Femur (tissue), 1 donor: ENCODE measurements around the gene ABCA13.
A peak's percentile ranks its signal among the peaks of the same experiment; 100 is the strongest.

ENCODE experiments used
- DNase-seq: peaks from one replicate; pipeline ENCODE4 v3.0.0-alpha.2; 2017

The ABCA13 gene

DNA sequence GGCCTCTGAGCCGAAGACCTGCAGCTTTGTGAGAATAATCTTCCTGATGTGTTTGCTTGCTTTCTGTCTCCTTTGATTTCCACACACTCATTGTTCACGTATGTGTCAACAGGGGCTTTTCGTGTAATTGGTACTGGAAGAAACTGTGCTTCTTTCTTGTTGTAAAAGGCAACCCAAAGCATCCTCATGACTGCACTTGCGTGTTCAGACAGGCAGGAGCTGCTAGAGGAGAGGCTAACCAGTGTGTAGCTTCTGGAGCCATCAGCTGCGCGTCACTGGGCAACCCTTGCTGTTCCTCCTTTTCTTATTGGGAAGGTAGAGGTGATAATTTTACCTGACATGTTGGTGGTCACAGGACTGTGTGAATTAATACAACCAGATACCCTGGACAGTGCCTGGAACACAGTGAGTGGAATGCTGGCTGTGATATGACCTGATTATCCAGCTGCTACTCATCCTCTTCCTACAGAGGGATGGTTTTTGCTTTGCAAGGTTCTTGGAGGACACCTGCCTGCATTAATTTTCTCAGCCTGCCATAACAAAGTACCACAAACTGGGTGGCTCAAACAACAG lies 213.0 kb downstream of the ABCA13 start:
- no peak for DNase-seq

DNA sequence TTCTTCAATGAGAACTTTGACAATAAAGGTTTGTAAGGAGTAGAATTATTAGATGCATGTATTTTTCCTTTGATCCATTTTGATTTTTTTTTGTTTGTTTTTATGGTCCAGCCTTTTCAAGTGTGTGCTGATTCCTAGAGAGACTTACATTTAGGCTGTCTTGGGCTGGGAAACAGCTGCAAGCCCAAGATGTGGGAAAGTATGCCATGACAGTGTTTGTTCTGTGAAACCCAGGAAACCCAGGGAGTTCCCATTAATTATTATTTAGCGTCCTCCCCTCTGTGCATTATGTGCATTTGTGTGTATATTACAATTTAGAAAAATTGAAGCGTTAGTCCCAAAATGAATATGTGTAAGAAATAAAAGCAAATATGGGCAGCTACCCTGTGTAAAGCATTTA lies 216.7 kb downstream of the ABCA13 start:
- DNase-seq = no peak

DNA sequence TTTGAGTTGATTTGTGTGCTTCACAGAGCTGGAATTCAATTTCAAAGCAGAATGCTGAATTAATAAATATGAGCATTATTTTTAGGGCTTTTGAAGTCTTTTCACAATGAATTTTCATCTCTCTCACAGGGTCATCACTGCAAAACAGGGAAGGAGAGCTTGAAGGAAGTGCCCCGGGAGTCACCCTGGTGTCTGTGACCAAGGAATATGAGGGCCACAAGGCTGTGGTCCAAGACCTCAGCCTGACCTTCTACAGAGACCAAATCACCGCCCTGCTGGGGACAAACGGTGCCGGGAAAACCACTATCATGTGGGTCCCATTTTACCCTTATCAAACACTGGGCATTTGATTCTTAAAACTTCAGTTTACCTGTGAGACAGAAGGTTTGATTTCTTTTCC lies 217.7 kb downstream of the ABCA13 start:
- no peak for DNase-seq

DNA sequence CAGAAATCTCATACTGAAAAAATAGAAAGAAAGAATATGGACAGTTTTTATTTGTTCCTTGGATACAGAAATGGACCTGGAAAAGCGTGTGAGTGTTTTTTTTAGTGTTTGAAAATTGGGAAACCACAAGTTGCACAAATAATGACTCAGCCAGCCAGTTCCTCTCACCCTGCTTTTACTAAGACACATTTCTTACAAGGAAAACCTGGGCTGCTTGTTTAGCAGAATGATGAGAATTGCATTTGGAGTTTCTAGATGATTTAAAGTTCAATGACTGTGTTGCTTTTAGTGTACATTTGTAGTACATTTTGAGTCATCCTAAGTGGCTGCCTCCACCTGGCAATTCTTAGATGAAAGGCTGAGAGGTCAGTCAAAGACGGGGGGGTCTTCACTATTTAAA lies 218.7 kb downstream of the ABCA13 start:
- no peak for DNase-seq

DNA sequence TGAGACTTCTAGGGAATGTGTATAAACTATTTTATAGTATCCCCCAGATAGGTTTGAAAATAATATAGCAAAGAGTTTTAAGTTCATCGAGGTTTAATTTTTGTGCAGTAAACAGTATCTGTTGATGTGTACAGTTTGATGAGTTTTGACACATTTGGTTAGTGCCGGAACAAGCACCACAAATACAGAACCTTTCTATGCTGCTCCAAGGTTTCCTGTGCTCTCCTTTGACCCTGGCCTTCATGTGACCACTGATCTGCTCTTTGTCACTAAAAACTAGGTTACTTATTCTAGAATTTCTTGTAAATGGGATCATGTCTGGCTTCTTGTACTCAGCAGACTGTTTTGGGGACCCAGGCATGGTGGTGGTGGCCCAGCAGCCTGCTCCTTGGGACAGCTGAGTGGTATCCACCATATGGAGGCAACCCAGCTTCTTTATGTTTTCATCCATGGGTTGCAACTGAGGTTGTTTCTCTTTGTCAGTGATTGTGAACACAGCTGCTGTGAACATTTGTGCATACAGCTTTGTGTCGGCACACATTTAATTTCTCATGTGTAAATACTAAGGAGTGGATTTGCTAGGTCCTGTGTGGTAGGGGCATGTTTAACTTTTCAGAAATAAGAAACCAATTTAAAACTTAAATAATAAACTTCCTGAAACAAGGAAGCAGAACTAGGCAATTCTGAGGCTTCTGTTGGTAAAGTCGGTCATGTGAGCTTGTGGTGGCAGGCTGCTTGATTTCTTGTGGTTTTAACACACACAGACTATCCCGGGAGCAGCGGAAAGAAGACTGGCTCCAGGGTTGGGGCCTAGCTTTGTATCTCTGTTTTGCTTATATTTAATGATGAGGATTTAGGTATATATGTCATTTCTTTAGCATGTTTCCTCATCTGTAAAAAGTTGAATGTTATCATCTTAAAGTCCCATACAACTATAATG lies 219.4 kb downstream of the ABCA13 start:
- peak; percentile 35 for DNase-seq

DNA sequence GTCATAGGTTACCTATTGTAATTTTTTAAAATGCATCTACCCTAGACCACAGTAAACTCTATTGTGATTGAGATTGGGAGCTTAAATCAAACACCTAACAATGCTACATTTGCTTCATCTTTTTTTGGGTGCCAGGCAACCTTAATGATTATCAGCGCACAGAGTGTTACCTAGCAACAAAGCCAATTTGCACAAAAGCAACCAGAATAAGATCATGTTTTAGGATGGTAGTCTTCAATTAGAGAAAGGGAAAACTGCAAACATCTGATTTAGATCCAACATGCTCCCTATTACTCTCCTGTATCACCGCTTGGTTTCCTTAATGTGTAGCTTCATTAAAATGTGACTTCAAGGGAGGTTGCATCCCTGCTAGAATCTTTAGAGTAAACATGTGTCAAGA lies 226.9 kb downstream of the ABCA13 start:
- DNase-seq = no peak

DNA sequence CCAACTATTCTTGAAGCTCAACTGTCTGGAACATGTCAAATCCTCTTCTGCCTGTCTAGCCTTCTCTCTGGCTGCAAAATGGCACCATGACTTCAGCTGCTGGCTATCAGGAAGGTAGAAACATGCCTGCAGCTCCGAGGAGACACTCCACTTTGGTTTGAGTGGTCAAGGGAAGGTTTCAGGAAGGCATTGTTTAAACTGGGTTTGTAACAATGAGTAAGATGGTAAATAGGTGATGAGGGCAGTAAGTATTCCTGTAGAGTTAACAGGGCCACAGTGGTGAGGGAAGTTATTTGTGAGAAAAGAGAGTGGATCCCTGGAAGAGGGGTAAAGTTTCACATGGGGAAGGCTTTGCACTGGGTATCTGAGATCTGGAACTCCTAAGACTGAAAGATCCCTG lies 231.5 kb downstream of the ABCA13 start:
- no peak for DNase-seq

DNA sequence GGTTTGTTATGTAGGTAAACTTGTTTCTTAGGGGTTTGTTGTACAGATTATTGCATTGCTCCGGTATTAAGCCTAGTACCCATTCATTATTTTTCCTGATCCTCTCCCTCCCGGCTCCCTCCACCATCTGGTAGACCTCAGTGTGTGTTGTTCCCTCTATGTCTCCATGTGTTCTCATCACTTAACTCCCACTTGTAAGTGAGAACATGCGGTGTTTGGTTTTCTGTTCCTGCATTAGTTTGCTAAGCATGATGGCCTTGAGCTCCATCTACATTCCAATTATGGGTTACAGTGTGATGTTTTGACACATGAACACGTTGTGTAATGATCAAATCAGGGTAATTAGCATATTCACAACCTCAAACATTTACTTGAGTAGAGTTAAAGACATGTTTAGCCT lies 237.5 kb downstream of the ABCA13 start:
- DNase-seq = no peak

DNA sequence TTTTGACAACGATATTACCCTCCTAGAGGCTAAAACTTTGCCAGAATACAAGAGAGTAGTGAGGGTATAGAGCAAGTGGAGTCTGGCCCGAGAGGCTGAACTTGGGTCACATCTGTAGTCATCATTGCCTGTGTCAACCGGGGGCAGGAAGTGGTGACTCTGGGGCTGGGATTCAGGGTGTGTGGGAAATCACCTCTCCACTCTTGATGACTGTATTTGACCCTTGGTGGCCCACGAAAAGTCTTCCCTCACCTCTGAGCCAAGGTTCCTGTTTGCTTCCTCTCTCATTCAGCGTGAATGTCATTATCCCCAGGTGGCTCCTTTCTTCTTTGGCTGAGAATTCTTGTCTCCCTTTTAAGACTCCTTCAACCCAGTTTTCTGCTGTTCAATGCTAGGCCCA lies 240.4 kb downstream of the ABCA13 start:
- no peak for DNase-seq

DNA sequence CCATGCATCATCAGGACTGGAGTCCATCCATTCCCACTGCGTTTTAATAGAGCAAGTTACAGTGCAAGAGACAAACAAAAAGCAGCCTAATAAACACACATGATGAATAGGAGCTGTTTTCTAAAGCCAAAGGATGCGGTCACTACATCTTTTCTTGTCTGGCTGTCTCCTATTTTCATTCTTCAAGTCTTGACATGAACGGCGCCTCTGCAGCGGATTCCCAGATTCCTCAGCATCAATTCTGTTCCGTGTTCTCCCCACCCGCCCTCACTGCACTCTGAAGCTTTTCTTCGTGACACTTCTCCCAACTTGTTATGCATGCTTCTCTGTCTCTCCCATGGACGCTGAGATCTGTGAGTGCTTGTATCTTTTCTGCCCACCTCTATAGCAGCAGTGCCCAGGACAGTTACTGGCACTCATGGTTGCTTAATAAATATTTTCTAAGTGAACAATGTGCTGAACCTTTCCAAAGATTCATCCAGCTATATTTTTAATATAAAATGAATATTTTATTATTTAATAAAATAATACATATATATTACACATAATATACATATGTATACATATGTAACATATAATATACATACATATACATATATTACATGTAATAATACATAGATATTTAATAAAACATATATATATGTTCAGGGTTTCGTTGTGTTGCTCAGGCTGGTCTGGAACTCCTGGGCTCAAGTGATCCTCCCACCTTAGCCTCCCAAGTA lies 242.9 kb downstream of the ABCA13 start:
- no peak for DNase-seq

DNA sequence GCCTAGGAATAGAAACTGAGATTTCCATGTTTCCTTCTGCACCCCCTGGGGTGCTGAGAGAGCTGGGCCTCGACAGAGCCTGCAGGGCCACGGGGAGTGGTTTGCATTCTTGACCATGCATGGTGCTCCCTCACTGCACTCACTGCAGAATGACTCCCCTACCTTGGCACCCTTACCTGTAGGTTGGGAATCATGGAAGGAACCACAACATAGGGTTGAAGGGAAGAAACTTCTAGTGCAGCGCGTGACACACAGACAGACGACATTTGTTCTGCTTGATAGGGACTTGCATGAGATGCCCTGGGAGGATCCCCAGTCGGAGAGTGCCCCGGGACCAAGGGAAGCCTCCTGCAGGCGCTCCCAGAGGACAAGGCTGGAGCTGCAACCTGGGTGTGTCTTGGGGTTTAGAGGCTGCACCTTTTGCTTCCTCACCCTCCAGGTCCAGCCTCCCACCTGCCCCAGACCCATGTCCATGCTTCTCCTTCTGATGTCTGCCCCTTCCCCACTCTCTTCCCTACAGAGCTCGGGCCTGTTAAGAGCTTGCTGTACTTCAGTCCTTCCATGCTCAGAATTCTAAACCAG lies 245.2 kb downstream of the ABCA13 start:
- DNase-seq = no peak

DNA sequence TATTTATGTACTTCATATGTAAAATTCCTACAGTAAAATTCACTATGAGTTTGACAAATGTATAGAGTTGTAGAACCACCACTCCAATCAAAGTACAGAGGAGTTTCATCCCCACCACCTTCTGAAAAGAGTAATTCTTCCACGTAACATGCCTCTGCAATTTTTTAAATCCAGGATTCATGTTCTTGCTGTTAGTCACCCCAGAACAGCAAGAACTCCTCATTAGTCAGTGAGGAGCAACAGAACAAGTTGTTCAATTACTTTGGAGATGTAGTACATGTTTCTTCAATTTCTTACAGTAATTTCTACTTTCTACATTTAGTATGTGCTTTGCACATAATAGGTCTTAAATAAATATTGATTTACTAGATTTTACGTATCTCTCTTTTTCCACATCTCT lies 248.1 kb downstream of the ABCA13 start:
- DNase-seq = no peak

DNA sequence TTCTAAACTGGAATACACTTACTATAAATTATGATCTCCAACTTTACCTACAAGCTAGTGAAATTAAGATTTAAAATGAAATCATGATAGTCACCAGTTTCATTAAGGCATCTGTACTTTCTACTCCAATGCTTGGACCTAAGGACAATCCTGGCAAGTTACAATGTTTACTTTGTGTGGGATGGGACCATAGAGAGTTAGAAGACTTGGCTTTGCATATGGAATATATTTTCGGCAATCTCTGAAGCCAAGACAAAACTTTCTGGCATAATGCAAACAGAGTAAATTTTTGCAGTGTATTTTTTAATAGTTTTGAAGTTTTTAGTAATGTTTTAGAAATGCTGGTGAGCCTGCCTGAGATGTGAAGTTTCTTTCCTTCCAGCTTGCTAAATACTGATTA lies 248.9 kb downstream of the ABCA13 start:
- no peak for DNase-seq

DNA sequence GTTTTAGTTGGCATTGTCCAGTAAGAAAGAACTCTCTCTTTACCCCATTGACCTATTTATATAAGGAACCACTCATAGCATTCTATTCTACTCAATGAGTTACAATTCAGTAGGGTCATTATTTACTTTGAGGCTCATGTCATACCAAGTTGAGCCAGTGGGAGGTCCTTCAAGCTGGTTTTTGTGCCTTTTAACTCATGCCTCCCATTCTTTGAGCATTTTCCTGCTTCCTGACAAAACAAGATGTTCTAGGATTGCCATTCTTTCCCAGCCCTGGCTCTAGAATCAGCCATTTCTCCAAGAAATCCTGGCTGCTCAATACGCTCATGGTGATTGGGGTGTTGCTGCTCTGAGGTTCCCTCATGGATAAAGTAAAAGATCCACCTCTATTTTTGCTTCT lies 250.1 kb downstream of the ABCA13 start:
- no peak for DNase-seq

DNA sequence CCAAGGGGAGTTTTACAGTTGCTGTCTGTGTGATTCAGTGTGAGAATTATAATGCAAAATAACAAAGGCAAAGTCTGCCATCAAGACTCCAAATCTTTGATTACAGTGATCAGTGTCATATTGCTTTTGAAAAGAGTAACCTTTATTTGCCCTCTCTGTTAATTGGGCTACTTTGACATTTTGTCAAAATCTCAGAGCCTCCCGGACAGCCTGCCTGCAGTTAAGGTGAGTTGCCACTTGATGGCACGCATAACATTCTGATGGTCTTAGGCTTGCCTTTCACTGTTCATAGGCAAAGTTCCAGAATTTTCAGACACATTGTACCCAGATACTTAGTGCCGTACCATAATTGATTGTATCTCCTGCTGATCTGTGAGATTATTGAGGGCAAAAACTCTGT lies 253.5 kb downstream of the ABCA13 start:
- DNase-seq = no peak

DNA sequence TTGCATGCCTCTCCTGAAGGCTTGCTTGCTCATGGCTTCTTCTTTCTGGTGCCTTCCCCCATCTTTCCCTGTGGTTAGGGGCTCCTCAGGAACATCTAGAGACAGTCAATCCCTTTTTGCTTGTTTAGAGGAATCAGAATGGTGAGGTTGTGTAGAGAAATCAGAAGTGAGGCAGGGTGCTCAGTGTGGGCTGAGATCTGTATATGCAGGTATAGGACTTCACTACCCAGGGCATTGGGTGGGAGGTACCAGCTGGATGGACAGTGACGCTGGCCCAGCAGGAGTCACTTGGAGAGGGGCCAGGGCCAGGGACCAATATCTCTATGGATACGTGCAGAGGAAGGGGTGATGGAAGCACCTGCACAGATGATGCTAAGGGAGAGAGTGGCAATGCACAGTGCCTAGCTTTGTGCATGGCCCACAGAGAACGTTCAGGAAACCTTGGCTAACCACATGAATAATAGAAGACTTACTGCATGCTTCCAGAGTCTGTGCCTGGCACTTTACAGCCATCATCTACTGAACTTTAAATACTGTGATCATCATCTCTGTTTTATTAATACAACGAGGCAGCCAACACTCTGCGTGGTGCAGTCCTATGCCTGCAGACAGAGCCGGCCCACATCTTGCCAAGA lies 255.2 kb downstream of the ABCA13 start:
- DNase-seq = no peak

DNA sequence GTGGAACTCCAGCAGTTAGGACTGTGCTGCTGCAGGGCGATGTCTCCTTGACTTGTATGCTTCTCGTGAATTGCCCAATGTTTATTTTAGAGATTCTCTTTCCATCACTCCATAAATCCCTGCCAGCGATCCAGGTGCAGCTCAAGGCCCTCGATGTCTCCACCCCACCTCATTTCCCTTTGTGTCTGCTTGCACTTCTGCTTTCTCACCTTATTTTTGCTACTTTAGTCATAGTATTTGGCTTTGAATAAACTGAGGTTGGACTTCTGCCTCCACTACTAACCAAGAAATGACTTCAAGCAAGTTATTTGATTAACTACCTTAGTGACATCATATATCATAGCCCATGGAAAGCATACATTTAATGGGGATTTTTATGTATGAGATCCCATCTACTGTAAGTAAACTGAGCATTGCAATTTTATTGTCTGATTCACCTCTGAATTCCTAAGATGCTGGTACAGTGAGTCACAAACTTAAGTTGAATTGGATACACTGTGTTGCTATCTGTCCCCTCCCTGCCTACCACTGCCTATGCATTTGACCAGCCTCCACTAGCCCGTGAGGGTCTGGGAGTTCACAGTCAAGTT lies 255.8 kb downstream of the ABCA13 start:
- no peak for DNase-seq

DNA sequence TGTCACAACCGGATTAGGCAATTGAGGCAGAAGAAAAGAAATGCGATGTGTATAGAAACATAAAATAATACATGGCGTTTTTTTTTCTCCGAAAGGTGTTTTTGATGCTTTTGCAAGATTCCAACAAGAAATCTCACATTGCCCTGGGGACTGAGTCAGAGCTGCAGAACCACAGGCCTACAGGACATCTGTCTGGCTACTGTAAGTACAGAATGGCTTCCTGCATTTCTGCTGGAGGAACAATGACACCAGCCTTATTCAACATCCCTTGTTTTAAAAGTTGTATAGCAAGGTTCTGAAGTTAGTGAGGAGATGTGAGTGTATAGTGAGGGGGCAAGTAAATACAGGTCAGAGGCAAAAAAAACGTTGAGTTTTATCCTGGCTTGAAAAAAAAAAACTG lies 256.4 kb downstream of the ABCA13 start:
- no peak for DNase-seq

DNA sequence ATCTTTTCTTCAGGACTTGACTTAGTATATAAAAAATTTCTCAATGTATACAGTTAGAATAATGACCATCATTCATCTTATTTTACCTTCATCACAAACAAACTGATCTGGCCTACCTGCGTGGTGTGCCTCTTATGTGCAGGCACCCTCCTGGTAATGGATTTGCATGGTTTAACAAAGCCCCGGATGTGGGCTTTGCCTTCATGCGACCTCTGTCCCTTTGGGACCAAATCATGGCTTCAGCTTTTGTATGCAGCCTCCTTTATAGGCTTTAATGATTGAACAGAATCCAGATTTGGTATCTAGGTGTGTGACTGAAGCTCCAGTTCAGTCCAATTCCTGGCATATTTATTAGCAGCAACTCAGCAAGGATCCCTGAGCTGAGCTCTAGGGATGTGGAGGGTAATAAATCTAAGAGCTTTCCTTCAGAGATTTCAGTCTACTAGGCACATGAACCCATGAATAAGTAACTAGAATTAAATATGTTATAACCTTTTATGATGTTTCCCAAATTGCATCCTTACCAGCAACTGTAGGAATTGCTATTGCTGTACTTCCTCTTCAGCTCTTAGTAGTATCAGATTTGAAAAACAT lies 256.9 kb downstream of the ABCA13 start:
- DNase-seq = no peak

DNA sequence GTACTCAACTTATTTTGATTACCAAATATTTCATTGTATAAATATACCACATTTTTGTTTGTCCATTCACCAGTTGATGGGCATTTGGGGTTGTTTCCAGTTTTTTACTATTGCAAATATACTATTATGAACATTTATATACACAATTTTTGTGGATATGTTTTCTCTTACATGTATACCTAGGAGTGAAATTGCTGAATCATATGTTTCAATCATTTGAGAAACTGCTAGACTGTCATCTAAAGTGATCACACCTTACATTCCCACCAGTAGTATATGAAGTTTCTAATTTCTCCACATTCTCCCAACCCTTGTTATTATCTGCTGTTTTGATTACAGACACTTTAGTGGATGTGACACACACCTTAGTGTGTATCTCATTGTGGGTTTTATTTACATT lies 257.9 kb downstream of the ABCA13 start:
- no peak for DNase-seq

DNA sequence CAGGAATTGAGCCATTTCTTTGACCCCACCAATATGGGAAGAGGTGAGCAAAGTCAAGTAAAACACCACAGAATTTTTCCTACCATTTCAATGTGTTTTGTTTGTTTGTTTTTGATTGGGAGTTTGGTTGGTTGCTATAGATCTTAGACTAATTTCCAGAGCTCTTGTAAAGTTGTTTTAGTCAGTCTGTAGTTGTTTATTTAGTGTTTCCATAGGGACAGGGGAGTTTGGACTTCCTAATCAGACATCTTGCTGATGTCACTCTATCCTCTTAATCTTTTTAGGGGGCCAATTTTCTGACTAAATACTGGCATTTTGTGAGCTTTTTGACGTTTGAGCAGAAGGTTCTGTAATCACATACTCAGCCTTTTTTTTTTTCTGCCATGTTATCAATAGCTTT lies 266.9 kb downstream of the ABCA13 start:
- DNase-seq = no peak

DNA sequence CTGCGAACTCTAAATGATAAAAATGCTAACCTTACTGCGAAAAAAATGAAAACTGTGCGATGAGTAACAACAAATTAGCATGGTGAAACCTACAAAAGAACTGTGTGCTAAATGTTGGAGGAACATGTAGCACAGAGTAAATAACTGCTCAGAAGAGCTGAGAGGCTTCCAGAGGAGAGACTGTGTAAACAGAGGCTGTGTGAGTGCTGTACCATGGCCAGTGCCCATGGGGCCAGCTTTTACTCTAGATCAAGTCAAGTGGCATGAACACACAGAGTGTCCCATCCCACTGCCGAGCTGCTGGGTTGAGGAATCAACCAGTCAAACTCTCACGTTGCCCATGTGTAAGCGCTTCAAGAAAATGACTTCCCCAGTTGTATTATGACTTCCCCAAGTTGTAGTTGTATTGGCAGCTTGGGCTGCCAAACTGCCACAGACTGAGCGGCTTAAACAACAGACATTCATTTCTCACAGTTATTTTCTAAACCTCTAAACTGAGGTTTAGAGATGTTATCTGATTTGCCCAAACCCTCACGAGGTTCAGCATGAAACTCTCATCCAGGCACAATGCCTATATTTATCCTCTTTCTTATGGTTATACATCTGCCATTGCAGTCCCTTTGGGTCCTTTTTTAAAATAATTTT lies 270.7 kb downstream of the ABCA13 start:
- no peak for DNase-seq
